Activated CD8-positive, alpha-beta T cell treated with anti-CD3 and anti-CD28 coated beads, Interleukin-2, amount 10 ng/mL, durations not matched to agents 7 days and 5 days (primary cell): ENCODE measurements around the gene PLCXD1. TPM values are rescaled to one million over a fixed set of nuclear protein-coding genes. Genes with fewer than 3 reads are reported as not detected.

ENCODE experiments used
- total RNA-seq, 2 experiments: library from RNA; stranded (reverse); gene quantifications; one replicate each; pipeline ENCODE4 v1.2.3, GENCODE V29; 2021

The PLCXD1 gene
- total RNA-seq, 2 experiments from 2014 or later = 44.5 to 50.2 TPM

Other genes with a start within 250 kb of the PLCXD1 start
- gene GTPBP6, start 37.4 kb downstream of the PLCXD1 start, total RNA-seq = 10 to 100 TPM; 55.7 to 59.9 TPM
- gene PPP2R3B, start 105.5 kb downstream of the PLCXD1 start, total RNA-seq = 10 to 100 TPM; 41.8 to 44.6 TPM